Peyer's patch (tissue), 4 donors: ENCODE results near the gene MTRR.

Source experiments
- CTCF ChIP-seq, 6 experiments: fragments of 450-650 bp in 4 of 6; fragments of 200-600 bp in 2 of 6; sonication (generic) in 1 of 6; IDR thresholded peaks; one replicate each; pipeline ENCODE4 v1.5.1; 2017 to 2019; ENCODE audit warnings: antibody characterized with exemption in 6 of 6, mild to moderate bottlenecking in 3 of 6, moderate library complexity in 1 of 6
- POLR2A ChIP-seq, 2 donors: fragments of 450-650 bp; IDR thresholded peaks; one replicate each; pipeline ENCODE4 v1.5.1; 2017; ENCODE audit warnings: antibody characterized with exemption in 2 of 2, mild to moderate bottlenecking in 2 of 2, moderate library complexity in 2 of 2

GRCh38 chr5:7866196-7866595 lies 2.8 kb upstream of the MTRR start:
- no peak for TF ChIP-seq POLR2A (IDR thresholded peaks at IDR 0.05)
- no peak for TF ChIP-seq CTCF (IDR thresholded peaks at IDR 0.05)
